ENCODE measurements around the gene SMIM44. TPM values are rescaled to one million over a fixed set of nuclear protein-coding genes. Genes with fewer than 3 reads are reported as not detected.

SMIM44 gene
- total RNA-seq, 1 experiment from 2014 or later = not detected

DNA sequence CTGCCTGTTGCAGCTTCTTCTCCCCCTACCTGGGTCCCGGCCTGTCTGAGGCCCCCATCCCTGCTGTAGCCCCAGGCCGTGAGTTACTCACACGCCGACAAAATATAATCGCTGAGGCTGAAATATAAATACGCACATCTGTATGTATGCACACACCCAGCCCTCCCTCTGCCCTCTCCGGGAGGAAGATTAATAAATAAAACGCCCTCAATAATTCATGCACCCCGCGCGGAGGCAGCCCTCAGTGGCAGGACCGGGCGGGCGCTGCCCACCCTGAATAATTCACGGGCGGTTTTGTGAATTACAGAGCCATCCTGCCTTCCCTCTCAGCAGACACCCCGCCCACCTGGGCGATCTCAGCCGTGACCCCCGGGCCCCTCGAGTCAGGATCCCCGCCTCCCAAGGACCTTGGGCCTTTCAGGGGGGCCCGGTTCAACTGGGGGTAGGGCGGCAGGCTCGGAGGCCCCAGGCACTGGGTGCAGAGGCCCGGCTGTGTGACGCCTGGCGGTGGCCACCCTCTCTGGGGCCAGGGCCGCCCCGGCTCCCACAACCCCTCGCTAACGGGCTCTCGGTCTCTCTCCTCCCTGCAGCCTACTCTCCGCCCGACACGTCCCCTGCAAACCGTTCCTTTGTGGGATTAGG, 27.2 kb downstream of the SMIM44 start:
- peaks cover 3% of the 10 kb centered on the region for H3K23me2 ChIP-seq (ENCODE audit: insufficient read length, low read depth, low read length, poor library complexity, severe bottlenecking)
- no peak overlapping the region for H4K5ac ChIP-seq (ENCODE audit: insufficient read length, low read depth, low read length)
- no peak overlapping the region for H3K9ac ChIP-seq (ENCODE audit: extremely low read depth, insufficient read length, low read length)
- H4K8ac ChIP-seq (replicated peaks; ENCODE audit: insufficient read length, low read depth, low read length) = no peak overlapping the region
- Mint-ChIP-seq H3K27me3 (ENCODE audit: low read depth) (peaks cover 35% of the 10 kb centered on the region), H3K36me3 (ENCODE audit: insufficient read depth in 1 of 3, low read depth in 3 of 3) (no peaks in the 10 kb centered on the region), H3K4me1 (peaks cover 11 to 23% of the 10 kb centered on the region in 2 experiments), H3K4me3 (no peak overlapping the region), H3K9me3 (no peaks in the 10 kb centered on the region), H3K27ac (no peak overlapping the region)
- peaks cover 6% of the 10 kb centered on the region; the same call in 1 of the 2 replicates for H3K27me3 ChIP-seq (ENCODE audit: insufficient read depth, low read length)
- H3K23ac ChIP-seq (ENCODE audit: insufficient read length, low read depth, low read length) = no peak overlapping the region
- DNase-seq = no peak
- no peak overlapping the region for H3K4ac ChIP-seq (ENCODE audit: low read depth, low read length)
- no peaks in the 10 kb centered on the region for H3K79me2 ChIP-seq (ENCODE audit: insufficient read depth, low read length)
- H3K9me3 ChIP-seq (ENCODE audit: control insufficient read depth, low read depth, low read length) = no peaks in the 10 kb centered on the region
- H2AK5ac ChIP-seq (ENCODE audit: insufficient read length, low read length) = no peak overlapping the region
- no peak overlapping the region for H3T11ph ChIP-seq (ENCODE audit: low read length)
- no peak overlapping the region for H3K4me2 ChIP-seq (ENCODE audit: insufficient read depth, insufficient read length, low read length)
- no peak overlapping the region for H3K14ac ChIP-seq (ENCODE audit: insufficient read depth, low read length)
- H3K4me1 ChIP-seq (ENCODE audit: insufficient read depth, low read length) = no peaks in the 10 kb centered on the region; the same call in 1 of the 2 replicates
- no peak overlapping the region for H3K56ac ChIP-seq (ENCODE audit: insufficient read length, low read depth, low read length)
- no peak overlapping the region for H2BK15ac ChIP-seq (ENCODE audit: low read depth, low read length)
- H2BK20ac ChIP-seq (ENCODE audit: low read depth, low read length, poor library complexity, severe bottlenecking) = no peak overlapping the region
- peaks cover 2% of the 10 kb centered on the region for H4K20me1 ChIP-seq (ENCODE audit: control insufficient read depth, insufficient read depth, insufficient read length)
- no peak overlapping the region for H4K91ac ChIP-seq (ENCODE audit: insufficient read length, low read depth, low read length)
- no peak overlapping the region for H2BK12ac ChIP-seq (ENCODE audit: insufficient read length, low read depth, low read length)
- no peak overlapping the region for H2AFZ ChIP-seq (ENCODE audit: low read length)
- no peaks in the 10 kb centered on the region for H3K79me1 ChIP-seq (ENCODE audit: insufficient read depth, low read depth, low read length, poor library complexity, severe bottlenecking)
- WGBS (ENCODE audit: extremely low coverage, insufficient read length, low lambda C conversion rate) = no CpG with 5 or more reads among the region's 37 CpGs
- no peak overlapping the region for H2BK5ac ChIP-seq (ENCODE audit: insufficient read length, low read length)
- no peak overlapping the region for H3K18ac ChIP-seq (ENCODE audit: insufficient read length, low read depth, low read length)
- H3K27ac ChIP-seq (ENCODE audit: insufficient read length, low read depth, low read length) = no peak overlapping the region
- TF ChIP-seq, protein P1, sequence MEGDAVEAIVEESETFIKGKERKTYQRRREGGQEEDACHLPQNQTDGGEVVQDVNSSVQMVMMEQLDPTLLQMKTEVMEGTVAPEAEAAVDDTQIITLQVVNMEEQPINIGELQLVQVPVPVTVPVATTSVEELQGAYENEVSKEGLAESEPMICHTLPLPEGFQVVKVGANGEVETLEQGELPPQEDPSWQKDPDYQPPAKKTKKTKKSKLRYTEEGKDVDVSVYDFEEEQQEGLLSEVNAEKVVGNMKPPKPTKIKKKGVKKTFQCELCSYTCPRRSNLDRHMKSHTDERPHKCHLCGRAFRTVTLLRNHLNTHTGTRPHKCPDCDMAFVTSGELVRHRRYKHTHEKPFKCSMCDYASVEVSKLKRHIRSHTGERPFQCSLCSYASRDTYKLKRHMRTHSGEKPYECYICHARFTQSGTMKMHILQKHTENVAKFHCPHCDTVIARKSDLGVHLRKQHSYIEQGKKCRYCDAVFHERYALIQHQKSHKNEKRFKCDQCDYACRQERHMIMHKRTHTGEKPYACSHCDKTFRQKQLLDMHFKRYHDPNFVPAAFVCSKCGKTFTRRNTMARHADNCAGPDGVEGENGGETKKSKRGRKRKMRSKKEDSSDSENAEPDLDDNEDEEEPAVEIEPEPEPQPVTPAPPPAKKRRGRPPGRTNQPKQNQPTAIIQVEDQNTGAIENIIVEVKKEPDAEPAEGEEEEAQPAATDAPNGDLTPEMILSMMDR (conservative IDR thresholded peaks at IDR 0.05) = no peak
- H2BK120ac ChIP-seq (ENCODE audit: low read depth, low read length, poor library complexity, severe bottlenecking) = no peak overlapping the region
